Loucy (cell line): ENCODE measurements around the gene THOC1.

ENCODE experiments used
- H2AFZ ChIP-seq: fragments of 200-600 bp; sonication (generic); 2 replicates; pipeline ENCODE4 v1.6.0; 2016; ENCODE audit warnings: antibody characterized with exemption, mild to moderate bottlenecking, low read length, moderate library complexity
- H3F3A ChIP-seq: fragments of 200-600 bp; 2 replicates; pipeline ENCODE4 v1.6.0; 2016; ENCODE audit warnings: antibody characterized with exemption, low read depth, mild to moderate bottlenecking
- H3K27me3 ChIP-seq: fragments of 200-600 bp; sonication (generic); 2 replicates; pipeline ENCODE4 v1.6.1; 2014; ENCODE audit warnings: low read length, mild to moderate bottlenecking; ENCODE audit not compliant: insufficient read depth, poor library complexity, severe bottlenecking
- H3K36me3 ChIP-seq: fragments of 200-600 bp; sonication (generic); 2 replicates; pipeline ENCODE4 v1.6.1; 2016; ENCODE audit warnings: low read length; ENCODE audit not compliant: insufficient read depth
- H3K4me1 ChIP-seq: fragments of 200-600 bp; sonication (generic); 2 replicates; pipeline ENCODE4 v1.5.1; 2014; ENCODE audit warnings: low read length, mild to moderate bottlenecking; ENCODE audit not compliant: insufficient read depth, poor library complexity, severe bottlenecking
- H3K4me2 ChIP-seq: fragments of 200-600 bp; sonication (generic); 2 replicates; pipeline ENCODE4 v1.6.0; 2014; ENCODE audit warnings: antibody characterized with exemption, low read length, low read depth, mild to moderate bottlenecking; ENCODE audit not compliant: poor library complexity, severe bottlenecking
- H3K4me3 ChIP-seq: fragments of 200-600 bp; sonication (generic); 2 replicates; pipeline ENCODE4 v1.5.1; 2014; ENCODE audit warnings: low read length, mild to moderate bottlenecking, mixed read lengths; ENCODE audit not compliant: poor library complexity, severe bottlenecking
- H3K79me2 ChIP-seq: fragments of 200-600 bp; sonication (generic); 2 replicates; pipeline ENCODE4 v1.6.1; 2014; ENCODE audit warnings: low read length; ENCODE audit not compliant: insufficient read depth
- H3K9ac ChIP-seq: fragments of 200-600 bp; sonication (generic); 2 replicates; pipeline ENCODE4 v1.6.0; 2014; ENCODE audit warnings: mild to moderate bottlenecking, low read depth, low read length, moderate library complexity; ENCODE audit not compliant: poor library complexity, severe bottlenecking
- H3K9me2 ChIP-seq: fragments of 200-600 bp; sonication (generic); replicated peaks from 2 replicates; pipeline ENCODE4 v1.6.1; 2016; ENCODE audit warnings: low read depth, low read length, mixed read lengths
- H3K9me3 ChIP-seq: fragments of 200-600 bp; sonication (generic); 2 replicates; pipeline ENCODE4 v1.6.1; 2014; ENCODE audit warnings: mild to moderate bottlenecking, antibody characterized with exemption, low read length, low read depth; ENCODE audit not compliant: insufficient read depth
- H4K20me1 ChIP-seq: fragments of 200-600 bp; sonication (generic); 2 replicates; pipeline ENCODE4 v1.6.0; 2014; ENCODE audit warnings: antibody characterized with exemption, low read length, mild to moderate bottlenecking; ENCODE audit not compliant: insufficient read depth, poor library complexity, severe bottlenecking
- CTCF ChIP-seq: fragments of 200-600 bp; sonication (generic); conservative IDR thresholded peaks from 2 replicates; pipeline ENCODE4 v1.5.1; 2014; ENCODE audit warnings: mild to moderate bottlenecking, antibody characterized with exemption, low read length
- EZH2phosphoT487 ChIP-seq: fragments of 200-600 bp; IDR thresholded peaks from 2 replicates; pipeline ENCODE4 v1.6.1; 2018; ENCODE audit warnings: antibody characterized with exemption, mild to moderate bottlenecking, moderate library complexity, borderline replicate concordance

Gene THOC1

GRCh38 chr18:285817-286216 is 18.0 kb upstream of the THOC1 start:
- Histone ChIP-seq H3K9ac (no peak overlapping the region), H3K4me3 (no peak overlapping the region), H3F3A (no peaks in the 10 kb centered on the region), H3K36me3 (no peaks in the 10 kb centered on the region), H3K79me2 (no peaks in the 10 kb centered on the region), H3K27me3 (no peaks in the 10 kb centered on the region), H3K9me3 (no peaks in the 10 kb centered on the region), H3K9me2 (no peaks in the 10 kb centered on the region), H3K4me1 (no peaks in the 10 kb centered on the region), H4K20me1 (no peaks in the 10 kb centered on the region), H3K4me2 (no peak overlapping the region), H2AFZ (no peak overlapping the region)
- TF ChIP-seq CTCF (no peak), EZH2phosphoT487 (no peak)

GRCh38 chr18:275486-275885 is 7.6 kb upstream of the THOC1 start:
- Histone ChIP-seq H3K4me1 (no peaks in the 10 kb centered on the region), H3K9me3 (peaks cover 6% of the 10 kb centered on the region; the same call in 1 of the 2 replicates), H3K4me2 (no peak overlapping the region), H3K27me3 (no peaks in the 10 kb centered on the region), H2AFZ (no peak overlapping the region), H3K36me3 (no peaks in the 10 kb centered on the region), H3K9me2 (no peaks in the 10 kb centered on the region), H4K20me1 (no peaks in the 10 kb centered on the region), H3K9ac (no peak overlapping the region), H3K4me3 (no peak overlapping the region), H3F3A (no peaks in the 10 kb centered on the region), H3K79me2 (no peaks in the 10 kb centered on the region)
- TF ChIP-seq EZH2phosphoT487 (no peak), CTCF (no peak)

GRCh38 chr18:274313-274712 is 6.5 kb upstream of the THOC1 start:
- Histone ChIP-seq H3K9ac (no peak overlapping the region), H3K9me3 (peaks cover 5% of the 10 kb centered on the region; the same call in 1 of the 2 replicates), H3K4me2 (no peak overlapping the region), H3K27me3 (no peaks in the 10 kb centered on the region), H3K9me2 (no peaks in the 10 kb centered on the region), H3F3A (no peaks in the 10 kb centered on the region), H2AFZ (no peak overlapping the region), H3K36me3 (no peaks in the 10 kb centered on the region), H3K4me1 (peaks cover 2% of the 10 kb centered on the region), H3K4me3 (no peak overlapping the region), H4K20me1 (no peaks in the 10 kb centered on the region), H3K79me2 (no peaks in the 10 kb centered on the region)
- TF ChIP-seq CTCF (no peak), EZH2phosphoT487 (no peak)
